ENCODE measurements around the gene KCNJ3. TPM values are rescaled to one million over a fixed set of nuclear protein-coding genes. Genes with fewer than 3 reads are reported as not detected.

Gene KCNJ3
- total RNA-seq, 1 donor from 2014 or later: 0.12 TPM

DNA sequence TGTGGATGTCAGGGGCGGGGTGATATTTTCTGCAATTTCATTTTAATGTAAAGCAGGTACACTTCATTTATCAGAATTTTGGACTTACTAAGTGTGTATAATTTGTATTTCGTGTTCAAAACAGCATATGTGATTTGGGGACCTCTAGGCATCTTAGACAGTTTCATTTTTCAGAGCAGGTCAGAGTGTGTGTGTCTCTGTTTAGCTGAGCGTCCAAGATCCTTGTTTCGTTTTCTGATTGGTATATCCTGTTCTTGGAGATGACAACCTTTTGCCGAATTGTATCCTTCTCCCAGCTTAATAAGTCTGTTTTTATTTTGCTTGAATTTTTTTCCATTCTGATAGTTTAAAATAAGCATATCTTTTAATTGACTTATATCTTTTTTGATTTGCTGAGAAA, 128.3 kb downstream of the KCNJ3 start:
- H3K4me3 ChIP-seq (ENCODE audit: low read depth, low read length): no peak overlapping the region
- no peak for DNase-seq (ENCODE audit: low read depth)
- TF ChIP-seq, protein P1, sequence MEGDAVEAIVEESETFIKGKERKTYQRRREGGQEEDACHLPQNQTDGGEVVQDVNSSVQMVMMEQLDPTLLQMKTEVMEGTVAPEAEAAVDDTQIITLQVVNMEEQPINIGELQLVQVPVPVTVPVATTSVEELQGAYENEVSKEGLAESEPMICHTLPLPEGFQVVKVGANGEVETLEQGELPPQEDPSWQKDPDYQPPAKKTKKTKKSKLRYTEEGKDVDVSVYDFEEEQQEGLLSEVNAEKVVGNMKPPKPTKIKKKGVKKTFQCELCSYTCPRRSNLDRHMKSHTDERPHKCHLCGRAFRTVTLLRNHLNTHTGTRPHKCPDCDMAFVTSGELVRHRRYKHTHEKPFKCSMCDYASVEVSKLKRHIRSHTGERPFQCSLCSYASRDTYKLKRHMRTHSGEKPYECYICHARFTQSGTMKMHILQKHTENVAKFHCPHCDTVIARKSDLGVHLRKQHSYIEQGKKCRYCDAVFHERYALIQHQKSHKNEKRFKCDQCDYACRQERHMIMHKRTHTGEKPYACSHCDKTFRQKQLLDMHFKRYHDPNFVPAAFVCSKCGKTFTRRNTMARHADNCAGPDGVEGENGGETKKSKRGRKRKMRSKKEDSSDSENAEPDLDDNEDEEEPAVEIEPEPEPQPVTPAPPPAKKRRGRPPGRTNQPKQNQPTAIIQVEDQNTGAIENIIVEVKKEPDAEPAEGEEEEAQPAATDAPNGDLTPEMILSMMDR (conservative IDR thresholded peaks at IDR 0.05; ENCODE audit: low read depth, low read length): no peak

- no peak for DNase-seq (ENCODE audit: low read depth)
- TF ChIP-seq, protein P1 (conservative IDR thresholded peaks at IDR 0.05; ENCODE audit: low read depth, low read length): no peak
- H3K4me3 ChIP-seq (ENCODE audit: low read depth, low read length): no peak overlapping the region
These were observed 128.8 kb downstream of the KCNJ3 start for GRCh38 chr2:154827286-154827685.

DNA sequence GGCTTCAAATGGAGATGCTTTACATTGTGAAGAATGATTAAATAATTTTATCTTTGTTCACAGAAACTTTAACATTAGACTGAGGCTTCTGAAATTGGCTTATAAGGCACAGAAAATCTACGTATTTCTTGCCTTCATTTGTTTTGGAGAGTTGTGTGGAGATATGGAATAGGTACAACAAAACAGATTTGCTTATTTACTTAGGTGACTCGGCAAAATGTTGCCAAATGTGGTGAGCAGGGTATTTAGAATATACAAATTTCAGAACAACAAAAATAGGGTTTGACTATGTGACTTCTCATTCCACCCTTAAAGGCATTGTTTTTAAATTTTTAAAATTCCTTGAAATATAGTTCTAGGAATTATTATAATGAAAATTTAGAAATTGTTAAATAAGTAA, 134.2 kb downstream of the KCNJ3 start:
- TF ChIP-seq, protein P1 (conservative IDR thresholded peaks at IDR 0.05; ENCODE audit: low read depth, low read length): no peak
- no peak for DNase-seq (ENCODE audit: low read depth)
- no peak overlapping the region for H3K4me3 ChIP-seq (ENCODE audit: low read depth, low read length)

DNA sequence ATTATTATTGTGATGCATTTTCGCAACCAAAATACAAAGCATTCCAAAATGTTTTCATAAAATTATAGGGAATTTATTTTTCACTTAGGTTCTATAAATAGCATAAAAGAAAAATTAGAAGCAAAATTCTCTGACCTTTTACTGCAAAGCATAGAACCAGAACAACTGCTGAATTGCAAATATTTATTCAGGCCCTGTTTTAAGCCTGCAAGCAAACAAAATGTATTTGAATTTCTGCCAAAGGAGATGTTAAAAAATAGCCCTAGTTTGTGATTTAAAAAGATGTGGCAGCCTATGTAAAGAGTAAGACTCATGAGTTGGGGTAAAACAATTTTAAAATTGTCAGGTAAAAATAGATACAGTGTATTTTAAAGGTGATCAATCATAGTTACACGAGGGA, 138.1 kb downstream of the KCNJ3 start:
- no peak for DNase-seq (ENCODE audit: low read depth)
- H3K4me3 ChIP-seq (ENCODE audit: low read depth, low read length): no peak overlapping the region
- TF ChIP-seq, protein P1 (conservative IDR thresholded peaks at IDR 0.05; ENCODE audit: low read depth, low read length): no peak

DNA sequence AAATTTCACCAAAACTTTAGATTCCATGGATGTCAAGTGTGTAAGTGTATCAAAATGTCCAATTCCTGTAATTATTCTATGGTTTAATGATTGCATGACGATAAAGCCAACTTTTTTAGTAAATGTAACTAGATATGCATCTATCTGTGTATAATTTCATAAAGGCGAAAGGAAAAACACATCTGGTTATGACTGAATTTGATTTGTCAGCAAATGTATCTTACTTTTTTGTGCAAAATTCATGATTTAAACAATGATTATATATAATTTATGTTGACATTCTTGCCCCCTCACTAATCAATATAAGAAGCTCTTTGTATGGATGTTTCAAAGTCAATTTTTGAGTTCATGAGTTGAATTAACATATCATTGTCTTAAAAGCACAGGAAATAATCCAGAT, 138.5 kb downstream of the KCNJ3 start:
- no peak for DNase-seq (ENCODE audit: low read depth)
- H3K4me3 ChIP-seq (ENCODE audit: low read depth, low read length): no peak overlapping the region
- TF ChIP-seq, protein P1 (conservative IDR thresholded peaks at IDR 0.05; ENCODE audit: low read depth, low read length): no peak

- no peak for DNase-seq (ENCODE audit: low read depth)
- TF ChIP-seq, protein P1 (conservative IDR thresholded peaks at IDR 0.05; ENCODE audit: low read depth, low read length): no peak
- H3K4me3 ChIP-seq (ENCODE audit: low read depth, low read length): no peak overlapping the region
These were observed 146.0 kb downstream of the KCNJ3 start for GRCh38 chr2:154844513-154844912.

DNA sequence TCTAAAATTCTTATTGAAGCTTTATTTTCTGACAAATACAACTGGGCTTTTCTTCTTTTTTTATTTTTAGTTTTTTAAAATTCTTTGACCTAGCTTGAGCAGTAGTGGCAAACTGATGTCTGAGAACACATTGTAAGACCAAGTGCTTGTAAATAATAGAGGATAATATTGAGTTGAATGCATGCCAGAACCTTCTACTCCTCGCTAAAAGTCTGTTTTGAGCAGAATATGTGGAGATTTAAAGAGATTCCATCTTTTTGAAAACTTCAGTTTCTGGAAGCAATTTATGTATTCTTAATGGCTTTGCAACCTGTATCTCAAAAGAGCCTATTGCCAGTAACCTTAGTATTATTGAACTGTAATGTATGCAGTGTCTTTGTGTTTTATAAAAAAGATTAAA, 148.3 kb downstream of the KCNJ3 start:
- TF ChIP-seq, protein P1 (conservative IDR thresholded peaks at IDR 0.05; ENCODE audit: low read depth, low read length): no peak
- no peak overlapping the region for H3K4me3 ChIP-seq (ENCODE audit: low read depth, low read length)
- DNase-seq (ENCODE audit: low read depth): no peak

All from epithelial cell of proximal tubule (primary cell).